UCSD-AML1 (cell line): ENCODE measurements around the gene NIFK.

Source experiments
- DNase-seq: peaks from one replicate; lab custom pipeline; 2025; ENCODE audit not compliant: unreplicated experiment; lab: John Stamatoyannopoulos, UW

Gene NIFK

DNA sequence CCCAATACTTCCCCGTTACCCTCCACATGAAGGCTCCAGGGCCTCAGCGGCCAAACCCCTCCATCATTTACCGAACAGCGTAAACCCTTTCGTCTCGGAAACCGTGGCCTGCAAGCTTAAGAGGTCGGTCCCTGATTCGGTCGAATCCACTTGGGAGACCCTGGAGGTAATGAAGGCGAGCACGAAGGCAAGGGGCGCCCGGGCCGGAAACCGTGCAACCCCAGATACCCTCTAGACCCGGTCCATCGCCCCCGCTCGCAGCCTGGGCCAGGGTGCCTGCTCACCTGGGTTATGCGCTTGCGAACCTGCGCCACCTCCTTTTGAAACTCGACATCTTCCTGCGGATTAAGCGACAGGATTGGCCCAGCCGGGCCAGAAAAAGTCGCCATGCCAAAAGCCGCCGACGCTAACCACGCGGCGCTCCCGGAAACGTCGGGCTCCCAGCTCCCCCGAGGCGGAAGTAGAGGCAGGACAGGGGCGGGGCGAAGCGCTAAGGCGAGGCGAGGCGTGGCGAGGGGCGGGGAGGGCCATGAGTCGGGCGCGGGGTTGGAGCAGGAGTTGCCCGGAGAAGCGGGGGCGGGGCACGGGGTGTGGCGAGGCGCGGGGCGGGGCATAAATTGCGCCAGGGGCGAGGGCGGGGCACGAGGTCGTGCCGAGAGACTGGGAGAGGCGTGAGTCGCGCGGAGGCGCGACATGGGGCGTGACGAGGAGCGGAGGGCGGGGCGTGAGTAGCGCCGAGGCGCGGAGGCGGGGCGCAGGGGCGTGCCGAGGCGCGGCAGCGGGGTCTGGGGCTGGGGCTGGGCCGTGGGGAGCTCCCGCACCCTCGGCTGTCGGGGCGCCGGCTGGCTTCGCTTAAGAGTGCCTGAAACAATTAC, at the start of gene NIFK:
Gene NIFK (minus strand): TSS at position 414 of the 875 bp plus-strand sequence. CDS start 25 bp downstream, at position 389.
- peak; percentile 100 for DNase-seq

DNA sequence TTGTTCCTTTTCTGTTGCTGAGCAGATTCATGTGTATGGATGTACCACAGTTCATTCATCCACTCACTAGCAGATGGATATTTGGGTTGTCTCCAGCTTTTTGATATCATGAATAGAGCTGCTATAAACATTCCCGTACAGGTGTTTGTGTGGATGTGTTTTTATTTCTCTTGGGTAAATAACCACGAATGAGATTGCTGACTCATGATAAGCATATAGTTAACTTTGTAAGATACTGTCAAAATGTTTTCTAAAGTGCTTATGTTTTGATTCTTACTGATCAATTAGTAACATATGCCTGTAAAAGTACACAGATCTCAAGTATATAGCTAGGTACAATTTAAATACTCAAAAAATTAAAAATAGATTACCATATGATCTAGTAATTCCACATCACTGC, 46.5 kb upstream of the NIFK start:
- DNase-seq = no peak

DNA sequence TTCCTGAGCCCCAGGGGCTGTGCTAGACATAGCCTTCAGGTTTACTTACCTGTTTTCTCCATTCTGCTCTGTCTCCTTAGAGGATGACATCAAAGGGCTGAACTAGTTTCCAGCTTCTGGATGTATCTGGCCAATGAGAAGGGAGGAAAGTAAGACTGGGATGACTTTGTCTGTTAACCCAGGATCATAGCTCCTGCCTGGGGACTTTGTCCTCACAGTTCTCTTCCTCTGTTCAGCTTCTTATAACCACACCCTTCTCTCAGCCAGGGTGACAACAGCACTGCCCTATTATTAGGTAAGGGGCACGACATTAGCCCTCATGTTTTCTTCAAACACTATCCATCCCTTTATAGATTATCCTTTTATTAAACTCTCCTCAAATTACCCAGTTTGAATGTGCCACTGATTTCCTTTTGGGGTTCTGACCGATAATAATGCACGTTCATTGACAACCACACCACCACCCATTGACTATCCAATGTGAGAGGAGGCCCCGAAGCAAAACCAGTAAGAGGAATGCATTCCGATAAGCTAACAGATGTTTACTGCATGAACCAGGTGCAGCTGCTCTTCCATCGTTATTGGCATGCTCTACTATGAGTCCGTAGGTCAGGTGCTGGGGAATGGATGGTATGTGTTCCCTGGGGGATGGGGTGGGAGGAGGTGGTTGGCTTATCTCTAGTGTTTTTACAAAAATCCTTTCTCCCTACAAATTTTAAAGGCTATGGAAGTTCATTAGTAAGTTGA, 42.2 kb upstream of the NIFK start:
- no peak for DNase-seq

DNA sequence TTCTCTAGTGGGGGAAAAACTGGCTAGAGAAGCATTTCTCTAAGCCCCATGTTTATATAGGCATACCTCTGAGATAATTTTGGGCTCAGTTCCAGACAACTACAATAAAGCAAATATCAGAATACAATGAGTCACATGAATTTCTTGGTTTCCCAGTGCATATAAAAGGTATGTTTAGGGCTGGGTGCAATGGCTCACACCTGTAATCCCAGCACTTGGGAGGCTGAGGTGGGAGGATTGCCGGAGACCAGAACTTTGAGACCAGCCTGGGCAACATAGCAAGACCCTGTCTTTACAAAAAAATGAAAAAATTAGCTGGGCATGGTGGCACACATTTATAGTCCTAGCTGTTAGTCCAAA, 41.0 kb upstream of the NIFK start:
- no peak for DNase-seq

DNA sequence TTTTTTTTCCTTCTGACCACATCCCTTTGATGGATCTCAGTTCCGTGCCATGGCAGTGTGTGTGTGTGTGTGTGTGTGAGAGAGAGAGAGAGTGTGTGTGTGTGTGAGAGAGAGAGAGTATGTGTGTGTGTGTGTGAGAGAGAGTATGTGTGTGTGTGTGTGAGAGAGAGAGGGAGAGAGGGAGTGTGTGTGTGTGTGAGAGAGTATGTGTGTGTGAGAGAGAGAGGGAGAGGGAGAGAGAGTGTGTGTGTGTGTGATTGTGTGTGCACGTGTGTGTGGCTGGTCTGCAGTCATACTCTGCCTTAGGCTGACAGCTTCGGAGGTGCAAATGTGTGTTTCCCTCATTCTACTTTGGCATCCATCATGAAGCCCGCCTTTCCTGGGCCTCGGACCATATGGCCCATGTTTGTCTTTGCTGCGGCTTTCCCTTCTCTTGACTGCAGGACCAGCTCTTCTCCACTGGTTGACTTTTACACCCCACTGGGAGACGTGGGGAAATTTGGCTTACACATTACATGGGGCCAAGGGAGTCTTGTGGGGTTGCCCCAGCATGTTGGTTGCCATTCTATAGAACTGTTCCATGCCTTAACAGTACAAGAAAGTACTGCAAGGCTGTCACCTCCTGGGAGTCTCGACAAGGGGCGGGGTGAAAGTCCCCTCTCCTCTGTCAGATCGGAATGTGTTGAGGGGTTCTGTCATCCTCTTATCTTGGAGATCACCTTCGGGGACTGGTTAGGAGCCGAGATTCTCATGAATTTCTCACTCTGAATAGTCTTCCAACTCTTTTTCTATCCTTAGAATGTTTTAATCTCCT, 40.4 kb upstream of the NIFK start:
- no peak for DNase-seq

DNA sequence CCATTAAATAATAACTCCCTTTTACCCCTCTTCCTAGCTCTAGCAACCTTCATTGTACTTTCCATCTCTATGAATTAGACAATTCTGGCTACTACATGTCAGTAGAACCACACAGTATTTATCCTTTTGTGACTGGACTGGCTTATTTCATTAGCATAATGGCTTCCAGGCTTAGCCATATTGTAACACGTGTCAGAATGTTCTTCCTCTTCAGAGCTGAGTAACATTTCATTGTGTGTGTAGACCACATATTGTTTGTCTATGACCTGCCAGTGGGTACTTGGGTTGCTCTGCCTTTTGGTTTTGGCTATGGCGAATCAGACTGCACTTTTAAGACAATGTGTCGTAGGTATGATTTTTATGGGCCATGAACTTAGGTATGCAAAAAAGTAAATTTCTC, 39.7 kb upstream of the NIFK start:
- no peak for DNase-seq

DNA sequence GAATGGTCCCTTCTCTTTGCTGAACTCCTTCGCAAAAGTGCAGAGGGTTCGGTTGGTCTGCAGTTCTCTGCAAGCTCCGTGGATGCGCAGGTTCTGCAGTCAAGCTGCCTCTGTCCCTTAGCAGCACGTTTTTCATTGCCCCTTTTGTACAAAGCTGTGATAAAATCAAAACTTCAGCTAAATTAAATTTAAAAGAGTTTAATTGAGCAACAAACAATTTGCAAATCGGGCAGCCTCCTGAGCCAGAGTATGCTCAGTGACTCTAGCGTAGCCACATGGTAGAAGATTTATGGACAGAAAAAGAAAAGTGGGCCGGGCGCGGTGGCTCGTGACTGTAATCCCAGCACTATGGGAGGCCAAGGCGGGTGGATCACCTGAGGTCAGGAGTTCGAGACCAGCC, 37.6 kb upstream of the NIFK start:
- no peak for DNase-seq

DNA sequence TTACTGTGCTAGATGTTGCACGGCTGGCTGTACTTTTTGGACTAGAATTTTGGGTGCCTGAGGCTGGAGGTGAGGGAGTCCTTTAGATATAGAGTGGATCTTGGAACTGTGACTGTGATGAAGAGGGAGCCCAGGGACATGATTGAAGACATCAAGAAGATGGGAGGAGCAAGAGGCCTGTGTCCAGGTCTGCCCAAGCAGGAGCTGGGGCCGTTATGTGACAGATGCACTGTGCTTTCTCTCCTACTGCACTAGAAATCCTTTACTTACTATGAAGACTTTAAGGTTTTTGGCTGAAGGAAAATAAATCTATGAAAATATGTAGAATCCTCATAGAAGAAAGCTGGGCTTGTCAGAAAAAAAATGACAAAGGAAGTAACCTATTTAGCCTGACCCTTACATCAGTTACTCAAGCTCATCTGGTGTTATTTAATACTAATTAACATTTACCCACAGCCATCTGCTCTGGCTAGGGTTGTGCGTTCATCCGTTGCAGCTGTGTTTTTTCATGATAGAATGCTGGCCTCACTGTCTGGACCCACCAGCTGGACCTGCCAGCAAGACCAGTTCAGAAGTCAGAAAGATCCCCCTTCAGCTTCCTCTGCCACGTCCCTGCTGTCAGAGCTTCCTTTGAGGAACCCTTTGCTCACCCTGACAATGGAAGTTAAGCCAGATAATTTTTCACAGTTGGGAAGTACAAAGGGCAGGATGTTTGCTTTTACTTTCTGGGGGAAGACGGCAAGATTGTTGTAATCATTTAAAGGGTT, 35.5 kb upstream of the NIFK start:
- peak; percentile 26 for DNase-seq

DNA sequence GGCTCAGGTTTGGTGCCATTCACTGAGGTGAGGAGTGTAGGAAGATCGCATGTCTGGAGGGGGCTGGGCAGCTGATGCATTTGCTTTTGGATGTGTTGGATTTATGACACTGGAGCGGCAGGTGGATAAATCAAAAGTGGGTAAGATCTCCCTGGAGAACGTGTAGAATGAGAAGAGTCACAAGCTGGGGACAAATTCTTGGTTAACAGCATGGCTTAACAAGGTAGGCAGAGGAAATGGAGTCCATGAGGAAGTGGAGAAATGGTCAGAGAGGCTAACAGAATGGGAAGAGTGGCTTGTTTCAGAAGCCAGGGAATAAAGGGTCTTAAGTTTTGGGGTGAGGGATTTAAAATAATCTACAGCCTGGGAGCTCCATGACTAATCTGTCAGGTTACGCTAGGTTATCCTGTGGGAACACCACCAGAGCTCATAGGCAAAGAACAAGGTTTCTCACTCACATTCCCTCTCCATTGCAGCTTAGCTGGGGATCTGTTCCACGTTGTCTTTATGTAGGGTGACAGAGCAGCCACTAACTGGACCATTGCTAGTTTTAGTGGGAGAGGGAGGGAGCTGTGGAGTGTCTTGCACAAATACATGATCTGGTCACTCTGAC, 31.6 kb upstream of the NIFK start:
- DNase-seq = no peak

DNA sequence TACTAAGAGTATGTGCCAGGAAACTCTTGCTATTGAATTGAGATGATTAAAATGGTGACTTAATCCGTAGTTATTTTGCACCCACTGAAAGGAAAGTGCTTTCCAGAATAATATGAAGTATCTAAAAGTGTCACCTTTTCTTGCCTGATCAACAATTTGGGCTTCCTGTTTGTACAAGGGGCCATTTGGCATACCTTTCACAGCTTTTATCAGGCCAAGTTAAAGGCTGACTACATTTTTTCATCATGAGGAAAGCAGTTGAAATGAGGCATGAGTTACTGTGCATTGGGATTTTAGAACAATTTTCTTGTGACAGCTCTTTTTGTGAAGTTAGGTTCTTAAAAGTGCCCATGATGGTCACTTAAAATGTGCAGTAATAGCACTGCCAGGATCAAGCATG, 29.9 kb upstream of the NIFK start:
- DNase-seq = no peak

DNA sequence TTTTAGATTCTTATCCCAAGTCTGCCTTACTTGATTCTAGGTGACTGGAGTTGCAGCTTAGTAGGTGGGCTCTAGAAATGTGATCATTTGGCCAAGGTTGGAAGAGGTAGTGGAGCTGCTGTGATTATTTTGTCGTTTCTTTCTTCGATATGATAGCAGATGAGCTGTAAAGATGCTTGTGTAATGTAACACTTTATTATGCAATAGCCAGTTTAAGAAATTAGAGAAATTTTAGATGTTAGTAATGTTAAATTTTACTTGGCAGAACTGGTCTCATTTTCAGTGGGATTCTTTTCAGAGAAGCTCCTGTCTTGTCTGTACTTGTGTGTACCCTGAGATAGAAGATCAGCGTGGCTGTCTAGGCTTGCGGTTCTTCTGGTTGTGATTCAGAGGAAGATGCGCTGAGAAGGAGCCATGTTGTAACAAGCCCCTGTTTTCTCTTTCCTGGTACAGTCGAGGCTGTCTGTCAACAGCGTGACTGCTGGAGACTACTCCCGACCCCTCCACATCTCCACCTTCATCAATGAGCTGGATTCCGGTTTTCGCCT, 28.1 kb upstream of the NIFK start:
- DNase-seq = no peak

DNA sequence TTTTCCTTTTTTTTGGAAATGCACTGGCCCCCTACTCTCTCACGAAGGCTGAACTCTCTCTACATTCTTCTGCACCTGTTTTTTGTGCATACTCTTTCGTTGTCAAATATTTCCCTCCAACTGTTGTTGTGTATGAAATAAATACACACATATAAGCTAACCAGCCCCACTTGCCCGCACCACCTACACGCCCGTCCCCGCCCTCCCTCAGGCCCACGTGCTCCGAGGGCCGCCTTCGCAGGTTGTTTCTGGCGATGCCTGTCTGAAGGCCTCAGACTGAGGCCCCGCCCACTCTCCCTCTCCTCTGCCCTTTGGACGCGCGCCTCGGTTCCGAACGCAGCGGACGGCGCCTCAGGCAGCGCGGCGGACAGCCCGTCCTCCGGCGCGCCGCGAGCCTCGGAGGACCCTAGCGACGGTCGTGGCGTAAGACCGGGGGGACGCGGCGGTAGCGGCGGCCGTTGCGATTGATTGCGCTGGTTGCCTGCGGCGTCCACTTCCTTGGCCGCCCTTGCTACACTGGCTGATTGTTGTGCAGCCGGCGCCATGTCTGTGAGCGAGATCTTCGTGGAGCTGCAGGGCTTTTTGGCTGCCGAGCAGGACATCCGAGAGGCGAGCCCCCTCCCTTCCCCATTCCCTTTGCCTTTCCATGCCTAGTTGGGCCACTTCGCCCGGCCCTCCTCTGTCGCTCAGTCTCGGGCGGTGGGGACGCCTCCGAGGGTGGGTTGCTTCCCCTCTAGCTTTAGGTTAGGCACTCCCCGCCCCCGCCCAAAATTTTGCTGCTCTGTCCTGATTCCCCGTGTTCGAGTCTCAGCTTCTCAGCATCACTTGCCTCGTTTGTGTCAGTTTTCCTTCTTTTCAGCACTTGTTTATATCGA, 18.8 kb upstream of the NIFK start, which contains the start of gene TSN:
Gene TSN (plus strand): TSS at position 415 of the 875 bp plus-strand sequence. CDS start 129 bp downstream, at position 544.
- DNase-seq = peak; percentile 97

DNA sequence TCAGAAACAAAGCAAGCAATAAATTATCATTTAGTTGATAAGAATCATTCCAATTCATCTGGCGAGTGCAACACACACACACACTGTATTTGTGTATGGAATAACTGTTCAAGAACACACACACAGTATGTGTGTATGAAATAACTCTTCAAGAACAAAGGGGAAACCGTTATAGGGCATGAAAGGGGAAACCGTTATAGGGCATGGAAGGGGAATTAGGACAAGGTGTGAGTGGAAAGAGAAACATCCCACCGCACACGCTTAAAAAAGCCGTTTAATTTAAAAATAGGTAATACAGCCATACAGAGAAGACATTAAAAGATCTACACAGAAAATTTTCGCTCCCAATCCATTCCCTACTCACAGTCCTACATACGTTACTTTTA, 18.2 kb upstream of the NIFK start:
- DNase-seq = no peak

DNA sequence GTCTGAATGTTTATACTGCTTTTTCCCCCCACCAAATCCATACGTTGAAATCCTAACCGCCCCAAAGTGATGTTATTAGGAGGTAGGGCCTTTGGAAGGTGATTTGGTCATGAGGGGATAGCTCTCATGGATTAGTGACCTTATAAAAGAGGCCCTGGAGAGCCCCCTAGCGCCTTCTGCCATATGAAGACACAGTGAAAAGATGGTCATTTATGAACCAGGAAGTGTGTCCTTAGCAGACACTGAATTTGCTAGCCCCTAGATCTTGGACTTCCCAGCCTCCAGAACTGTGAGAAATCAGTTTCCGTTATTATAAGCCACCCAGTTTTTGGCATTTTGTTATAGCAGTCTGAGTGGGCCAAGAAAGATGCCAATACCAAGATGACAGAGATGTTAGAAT, 11.5 kb upstream of the NIFK start:
- no peak for DNase-seq

DNA sequence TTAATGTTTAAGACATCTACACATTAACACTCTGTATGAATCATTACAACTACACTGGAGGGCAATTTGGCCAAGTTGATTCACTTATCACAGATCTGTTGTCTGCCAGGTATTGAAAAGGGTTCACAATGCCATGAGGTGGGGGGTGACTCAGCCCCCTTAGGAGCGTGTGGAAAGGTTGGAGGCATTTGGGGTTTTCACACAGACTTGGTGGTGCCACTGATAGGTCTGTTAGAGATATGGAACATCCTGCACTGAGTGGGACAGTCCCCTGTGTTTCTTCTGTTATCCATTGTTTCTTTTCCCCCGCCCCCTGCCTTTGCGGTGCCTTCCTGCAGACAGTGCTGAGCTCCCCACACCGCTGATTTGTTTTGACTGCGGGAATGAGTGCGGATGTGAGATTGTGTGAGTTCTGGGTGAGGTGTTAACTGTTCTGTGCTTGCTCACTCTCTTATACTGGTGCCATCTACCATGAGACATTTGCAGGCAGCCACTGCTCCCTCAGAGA, 9.4 kb upstream of the NIFK start:
- DNase-seq = no peak

DNA sequence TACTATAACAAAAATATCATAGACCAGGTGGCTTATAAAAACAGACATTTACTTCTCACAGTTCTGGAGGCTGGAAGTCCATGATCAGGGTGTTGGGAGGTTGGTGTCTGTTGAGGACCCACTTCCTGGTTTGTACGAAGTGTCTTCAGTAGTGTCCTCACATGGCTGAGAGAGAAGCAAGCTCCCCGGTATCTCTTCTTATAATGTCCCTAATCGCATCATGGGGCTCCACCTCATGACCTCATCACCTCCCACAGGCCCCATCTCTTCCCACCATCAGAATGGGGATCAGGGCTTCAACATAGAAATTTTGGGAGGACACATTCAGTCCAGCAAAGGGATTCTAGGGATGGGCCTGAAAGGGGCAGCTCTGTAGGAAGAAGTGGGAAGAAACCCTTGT, 4.8 kb upstream of the NIFK start:
- no peak for DNase-seq

DNA sequence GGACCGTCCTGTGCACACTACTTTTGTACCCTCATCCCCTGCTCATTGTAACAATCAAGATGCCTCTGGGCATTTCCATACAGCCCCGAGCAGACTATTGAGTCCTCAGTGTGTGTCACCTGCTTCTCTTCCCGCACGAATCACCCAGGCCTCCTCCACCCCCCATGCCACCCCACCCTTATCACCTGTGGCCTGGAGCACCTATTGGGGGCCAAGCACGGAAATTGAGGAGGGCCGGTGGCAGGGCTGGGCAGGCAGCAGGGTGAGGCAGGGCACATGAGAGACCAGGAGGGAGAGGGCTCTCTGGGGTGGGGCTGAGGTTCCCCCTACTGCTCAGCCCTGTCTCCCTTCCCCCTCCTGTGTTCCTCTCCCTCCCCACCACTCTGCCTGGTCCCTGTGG, 4.3 kb upstream of the NIFK start:
- DNase-seq = no peak

DNA sequence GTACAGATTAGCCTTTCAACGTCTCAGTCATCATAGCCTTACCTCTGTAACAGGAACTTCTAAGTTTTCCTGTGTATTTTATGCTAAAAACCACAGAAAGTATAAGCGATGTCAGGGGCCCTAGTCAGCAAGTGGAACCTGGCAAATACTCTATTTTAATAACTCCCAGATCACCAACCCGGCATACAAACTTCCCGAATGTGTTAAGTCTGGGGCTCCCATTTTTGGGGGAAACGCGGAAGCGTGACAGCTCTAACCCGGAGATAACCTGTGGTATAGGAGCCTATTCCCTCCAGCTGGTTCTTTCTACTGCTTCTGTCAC, 574 bp downstream of the NIFK start:
- no peak for DNase-seq

DNA sequence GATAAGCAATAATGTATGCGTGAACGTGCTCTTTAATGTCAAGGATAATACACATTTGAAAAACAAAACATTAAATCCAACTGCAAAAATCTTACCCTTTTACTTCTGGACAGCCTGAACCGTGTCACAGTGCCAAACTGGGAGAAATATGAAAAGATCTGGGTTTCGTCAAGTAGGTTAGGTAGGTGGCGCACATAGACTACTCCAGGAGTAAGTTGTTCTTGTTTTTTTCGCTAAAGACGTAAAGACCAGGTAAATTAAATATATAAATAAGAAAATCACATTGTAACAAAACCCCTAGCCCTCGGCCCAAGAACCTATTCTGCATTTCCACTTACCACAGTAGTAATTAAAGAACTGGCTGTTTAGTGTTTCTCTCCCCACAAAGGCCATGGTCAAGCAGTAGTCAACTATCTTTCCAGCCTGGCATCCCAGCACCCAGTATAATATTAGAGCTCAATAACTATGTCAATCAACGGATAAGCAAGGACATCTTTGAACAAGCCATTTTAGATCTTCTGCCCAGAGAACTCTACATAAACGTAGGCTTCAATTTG, 1.1 kb downstream of the NIFK start:
- no peak for DNase-seq
